Neuronal stem cell (in vitro differentiated cells): ENCODE results near the gene SERPINI1.

ENCODE experiments used
- DNase-seq: peaks from one replicate; pipeline ENCODE4 v3.0.0-alpha.2; 2013; ENCODE audit warnings: low spot score
- H2AFZ ChIP-seq: one replicate; pipeline ENCODE4 v1.6.1; 2013; ENCODE audit warnings: mild to moderate bottlenecking, low read length, inconsistent platforms
- H2AK5ac ChIP-seq: 2 replicates; pipeline ENCODE4 v1.6.1; 2013; ENCODE audit warnings: low read depth, mild to moderate bottlenecking, inconsistent platforms, low read length, moderate library complexity, mixed read lengths
- H2BK120ac ChIP-seq: 2 replicates; pipeline ENCODE4 v1.6.1; 2013; ENCODE audit warnings: low read depth, mild to moderate bottlenecking, inconsistent platforms, low read length, moderate library complexity, mixed read lengths
- H2BK12ac ChIP-seq: one replicate; pipeline ENCODE4 v1.6.1; 2013; ENCODE audit warnings: low read length, inconsistent platforms
- H2BK15ac ChIP-seq: 2 replicates; pipeline ENCODE4 v1.6.1; 2013; ENCODE audit warnings: mild to moderate bottlenecking, low read length, inconsistent platforms, mixed read lengths
- H2BK5ac ChIP-seq: one replicate; pipeline ENCODE4 v1.6.1; 2013; ENCODE audit warnings: inconsistent platforms, mild to moderate bottlenecking, low read length, moderate library complexity
- H3K14ac ChIP-seq: one replicate; pipeline ENCODE4 v1.6.1; 2013; ENCODE audit warnings: low read length, inconsistent platforms
- H3K18ac ChIP-seq: 2 replicates; pipeline ENCODE4 v1.6.1; 2013; ENCODE audit warnings: low read length, inconsistent platforms
- H3K23ac ChIP-seq: 2 replicates; pipeline ENCODE4 v1.6.1; 2013; ENCODE audit warnings: low read depth, mild to moderate bottlenecking, mixed read lengths, low read length, inconsistent platforms; ENCODE audit not compliant: poor library complexity
- H3K27ac ChIP-seq: replicated peaks from 3 replicates; pipeline ENCODE4 v1.5.1; 2013; ENCODE audit warnings: low read length, inconsistent platforms
- H3K27me3 ChIP-seq, 3 experiments: 2 replicates each; pipeline ENCODE4 v1.6.1; 2013; ENCODE audit warnings: low read length in 3 of 3, mild to moderate bottlenecking in 2 of 3, inconsistent platforms in 1 of 3, low read depth in 1 of 3, mixed read lengths in 1 of 3, moderate library complexity in 1 of 3; ENCODE audit not compliant: control insufficient read depth in 3 of 3, insufficient read depth in 3 of 3
- H3K36me3 ChIP-seq, 2 donors: replicated peaks in 1 of 2; 2 replicates each; pipeline ENCODE4 v1.6.1; 2013; ENCODE audit warnings: low read length in 2 of 2; ENCODE audit not compliant: control insufficient read depth in 2 of 2, insufficient read depth in 2 of 2
- H3K4ac ChIP-seq: 2 replicates; pipeline ENCODE4 v1.6.1; 2013; ENCODE audit warnings: inconsistent platforms, mild to moderate bottlenecking, low read length, moderate library complexity
- H3K4me1 ChIP-seq, 2 donors: 1 replicate in 1 of 2; 2 replicates in 1 of 2; pipeline ENCODE4 v1.6.1; 2013; ENCODE audit warnings: low read length in 2 of 2, low read depth in 1 of 2; ENCODE audit not compliant: control insufficient read depth in 2 of 2, insufficient read depth in 1 of 2
- H3K4me2 ChIP-seq: one replicate; pipeline ENCODE4 v1.6.1; 2013; ENCODE audit warnings: mild to moderate bottlenecking, low read length, inconsistent platforms; ENCODE audit not compliant: insufficient read depth, poor library complexity, severe bottlenecking
- H3K4me3 ChIP-seq, 2 donors: 2 replicates each; pipeline ENCODE4 v1.5.1; 2013; ENCODE audit warnings: low read length in 2 of 2, mild to moderate bottlenecking in 2 of 2, inconsistent platforms in 1 of 2, moderate library complexity in 1 of 2
- H3K79me1 ChIP-seq: one replicate; pipeline ENCODE4 v1.6.1; 2013; ENCODE audit warnings: low read depth, mild to moderate bottlenecking, inconsistent platforms, low read length, moderate library complexity
- H3K9ac ChIP-seq: one replicate; pipeline ENCODE4 v1.6.1; 2013; ENCODE audit warnings: mild to moderate bottlenecking, low read depth, low read length, inconsistent platforms; ENCODE audit not compliant: poor library complexity
- H3K9me3 ChIP-seq, 2 donors: replicated peaks in 1 of 2; 2 replicates each; pipeline versions ENCODE3 to v1.6.1; 2013; ENCODE audit warnings: low read length in 2 of 2, mild to moderate bottlenecking in 2 of 2, inconsistent platforms in 1 of 2, low read depth in 1 of 2, mixed read lengths in 1 of 2, moderate library complexity in 1 of 2; ENCODE audit not compliant: control insufficient read depth in 2 of 2, insufficient read depth in 1 of 2
- H4K8ac ChIP-seq: one replicate; pipeline ENCODE4 v1.6.1; 2013; ENCODE audit warnings: low read depth, mild to moderate bottlenecking, inconsistent platforms, low read length, moderate library complexity
- H4K91ac ChIP-seq: one replicate; pipeline ENCODE4 v1.6.1; 2013; ENCODE audit warnings: low read length, low read depth, mild to moderate bottlenecking, inconsistent platforms; ENCODE audit not compliant: poor library complexity
- WGBS, 2 donors: extraction: QIAGEN DNeasy Blood & Tissue Kit; methylation state at CpG; one replicate each; pipeline ENCODE4 v1.1.7; 2013; ENCODE audit warnings: missing lambda C conversion rate in 2 of 2, mixed read lengths in 1 of 2; ENCODE audit not compliant: insufficient read length in 2 of 2, insufficient replicate concordance in 1 of 2; ENCODE audit errors: extremely low coverage in 2 of 2; 5-methylcytosine and 5-hydroxymethylcytosine counted together

Gene SERPINI1

GRCh38 chr3:167711439-167711838 lies 24.1 kb upstream of the SERPINI1 start:
- Histone ChIP-seq H3K36me3 (peaks cover 6 to 75% of the 10 kb centered on the region in 2 donors), H4K91ac (no peak overlapping the region), H3K27ac (no peak overlapping the region), H2AK5ac (no peak overlapping the region), H2BK120ac (no peak overlapping the region), H3K18ac (no peak overlapping the region), H2BK15ac (no peak overlapping the region), H3K9ac (no peak overlapping the region), H3K4me1 (no peaks in the 10 kb centered on the region), H2BK12ac (no peak overlapping the region), H3K4me3 (no peak overlapping the region), H3K79me1 (no peaks in the 10 kb centered on the region), H4K8ac (no peak overlapping the region), H3K9me3 (peaks cover 0 to 30% of the 10 kb centered on the region in 2 donors), H2AFZ (no peak overlapping the region), H3K4ac (no peak overlapping the region), H3K27me3 (no peaks in the 10 kb centered on the region), H3K4me2 (no peak overlapping the region), H3K23ac (no peak overlapping the region), H3K14ac (no peak overlapping the region), H2BK5ac (no peak overlapping the region)
- no peak for DNase-seq
- WGBS, 2 donors = no CpG with 5 or more reads among the region's 1 CpG

- no CpG with 5 or more reads among the region's 3 CpGs for WGBS, 2 donors
- H3K18ac ChIP-seq = no peak overlapping the region
- H3K27me3 ChIP-seq = no peaks in the 10 kb centered on the region
- H3K4me3 ChIP-seq = no peak overlapping the region
- H2BK12ac ChIP-seq = no peak overlapping the region
- H4K8ac ChIP-seq = no peak overlapping the region
- H2BK5ac ChIP-seq = no peak overlapping the region
- no peak overlapping the region for H4K91ac ChIP-seq
- no peak overlapping the region for H3K14ac ChIP-seq
- no peak overlapping the region for H2AK5ac ChIP-seq
- H3K79me1 ChIP-seq = no peaks in the 10 kb centered on the region
- H3K36me3 ChIP-seq = peaks cover 8 to 77% of the 10 kb centered on the region in 2 donors
- H3K27ac ChIP-seq = no peak overlapping the region
- no peak for DNase-seq
- H3K4me1 ChIP-seq = no peaks in the 10 kb centered on the region
- H3K4ac ChIP-seq = no peak overlapping the region
- H3K9ac ChIP-seq = no peak overlapping the region
- H3K23ac ChIP-seq = no peak overlapping the region
- no peak overlapping the region for H2AFZ ChIP-seq
- peaks cover 0 to 30% of the 10 kb centered on the region in 2 donors for H3K9me3 ChIP-seq
- H3K4me2 ChIP-seq = no peak overlapping the region
- no peak overlapping the region for H2BK120ac ChIP-seq
- H2BK15ac ChIP-seq = no peak overlapping the region
Observed at GRCh38 chr3:167712445-167712844, 23.1 kb upstream of the SERPINI1 start.

DNA sequence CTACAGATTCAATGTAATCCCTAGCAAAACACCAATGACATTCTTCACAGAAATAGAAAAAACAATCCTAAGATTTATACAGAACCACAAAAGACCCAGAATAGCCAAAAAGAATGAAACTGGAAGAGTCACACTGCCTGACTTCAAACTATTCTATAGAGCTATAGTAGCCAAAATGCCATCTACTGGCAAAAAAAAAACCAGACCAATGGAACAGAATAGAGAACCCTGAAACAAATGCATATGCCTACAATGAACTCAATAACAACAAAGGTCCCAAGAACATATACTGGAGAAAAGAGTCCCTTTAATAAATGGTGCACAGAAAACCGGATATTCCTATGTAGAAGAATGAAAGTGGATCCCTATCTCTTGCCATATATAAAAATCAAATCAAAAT lies 20.6 kb upstream of the SERPINI1 start:
- Histone ChIP-seq H2AFZ (no peak overlapping the region), H3K14ac (no peak overlapping the region), H3K4ac (no peak overlapping the region)

DNA sequence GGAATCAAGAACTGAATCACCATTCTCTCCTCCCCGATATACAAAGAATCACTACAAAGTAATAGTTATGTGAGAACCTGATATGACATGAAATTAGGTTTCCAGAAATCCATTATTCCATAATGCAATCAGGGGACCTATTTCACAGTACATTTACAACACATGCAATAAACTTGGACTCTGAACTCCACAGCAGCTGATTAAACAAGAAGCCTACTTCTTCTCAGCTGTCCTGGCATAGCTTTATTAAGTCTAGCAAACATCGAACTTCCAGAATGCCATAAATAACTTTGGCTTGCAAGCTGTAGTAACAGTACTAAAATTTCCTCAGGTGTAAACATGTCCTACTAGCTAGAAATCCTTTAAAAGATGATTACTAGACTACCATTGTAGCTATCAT lies 18.6 kb upstream of the SERPINI1 start:
- Histone ChIP-seq H3K4me2 (no peak overlapping the region), H4K91ac (no peak overlapping the region), H3K18ac (no peak overlapping the region), H3K4ac (no peak overlapping the region), H2BK120ac (no peak overlapping the region), H3K9ac (no peak overlapping the region), H2AFZ (no peak overlapping the region), H4K8ac (no peak overlapping the region), H3K4me3 (no peak overlapping the region), H2BK5ac (no peak overlapping the region), H3K36me3 (peaks cover 5 to 67% of the 10 kb centered on the region in 2 donors), H3K23ac (no peak overlapping the region), H3K9me3 (peaks cover 0 to 35% of the 10 kb centered on the region in 2 donors), H3K27me3 (no peaks in the 10 kb centered on the region), H3K79me1 (no peaks in the 10 kb centered on the region), H3K4me1 (no peaks in the 10 kb centered on the region), H3K27ac (no peak overlapping the region), H2AK5ac (no peak overlapping the region), H2BK12ac (no peak overlapping the region), H2BK15ac (no peak overlapping the region), H3K14ac (no peak overlapping the region)
- whole genome bisulfite sequencing, 2 donors = no CpG with 5 or more reads among the region's 2 CpGs
- no peak for DNase-seq

More for the DNA sequence above, 20.6 kb upstream of the SERPINI1 start:
- Histone ChIP-seq H3K4me3 (no peak overlapping the region), H3K18ac (no peak overlapping the region), H3K27me3 (no peaks in the 10 kb centered on the region), H2BK15ac (no peak overlapping the region), H4K91ac (no peak overlapping the region), H3K27ac (no peak overlapping the region), H3K36me3 (peaks cover 5 to 77% of the 10 kb centered on the region in 2 donors), H4K8ac (no peak overlapping the region), H2BK5ac (no peak overlapping the region), H3K9me3 (peaks cover 0 to 30% of the 10 kb centered on the region in 2 donors), H3K79me1 (no peaks in the 10 kb centered on the region), H3K4me1 (no peaks in the 10 kb centered on the region), H3K4me2 (no peak overlapping the region), H3K23ac (no peak overlapping the region), H2BK120ac (no peak overlapping the region), H2BK12ac (no peak overlapping the region), H2AK5ac (no peak overlapping the region), H3K9ac (no peak overlapping the region)
- DNase-seq = no peak
- WGBS, 2 donors = no CpG with 5 or more reads among the region's 1 CpG
